Naive B cell (primary cell): Measurements from ENCODE around the gene ENDOU. TPM values are rescaled to one million over a fixed set of nuclear protein-coding genes. Genes with fewer than 3 reads are reported as not detected.

ENCODE experiments used
- polyA plus RNA-seq, 6 donors: library from polyadenylated mRNA; unstranded; fragments of 300-500 nt; fragmentation: Illumina TruSeq; gene quantifications; one replicate each; pipeline ENCODE4 v1.2.3, GENCODE V29; 2021; ENCODE audit warnings: low read depth in 6 of 6

ENDOU gene
- polyA plus RNA-seq, 6 donors from 2014 or later, result 0.21 TPM; not detected in 5

Other genes starting within 250 kb of the ENDOU start
- 10 to 100 TPM; 47.8 to 69.5 (median 56.0) TPM for gene RPAP3, start 19.5 kb downstream of the ENDOU start, polyA plus RNA-seq
- gene RAPGEF3, start 33.4 kb upstream of the ENDOU start, polyA plus RNA-seq, result 1 to 10 TPM in 2 of 6 donors, under 1 TPM in 3, not detected in 1; 0.39 to 2.6 (median 0.52) TPM
- 10 to 100 TPM; 12.2 to 18.3 (median 13.9) TPM for gene SLC48A1, start 47.7 kb upstream of the ENDOU start, polyA plus RNA-seq
- 10 to 100 TPM in 1 of 6 donors, 1 to 10 TPM in 5; 4.5 to 17.1 (median 7.0) TPM for gene HDAC7, start 94.4 kb upstream of the ENDOU start, polyA plus RNA-seq
- under 1 TPM in 2 of 6 donors, not detected in 4; 0.05 to 0.44 TPM for gene VDR, start 179.5 kb upstream of the ENDOU start, polyA plus RNA-seq
- 10 to 100 TPM; 32.6 to 53.0 (median 44.9) TPM for gene TMEM106C, start 238.1 kb upstream of the ENDOU start, polyA plus RNA-seq